Colon (tissue), 2 donors: Measurements from ENCODE around the gene ADCK2.
"Not testable (repeated sequence)": the region's sequence is repeated elsewhere in the genome, so short reads cannot be mapped to it uniquely, and the experiment has no call there.

Source experiments
- FAIRE-seq: peaks from 2 replicates; lab custom pipeline; 2012; peaks lifted over from hg19 to GRCh38; lab: Jason Lieb, UNC
- donor health status: control.
- donor health status: control.

Gene ADCK2

DNA sequence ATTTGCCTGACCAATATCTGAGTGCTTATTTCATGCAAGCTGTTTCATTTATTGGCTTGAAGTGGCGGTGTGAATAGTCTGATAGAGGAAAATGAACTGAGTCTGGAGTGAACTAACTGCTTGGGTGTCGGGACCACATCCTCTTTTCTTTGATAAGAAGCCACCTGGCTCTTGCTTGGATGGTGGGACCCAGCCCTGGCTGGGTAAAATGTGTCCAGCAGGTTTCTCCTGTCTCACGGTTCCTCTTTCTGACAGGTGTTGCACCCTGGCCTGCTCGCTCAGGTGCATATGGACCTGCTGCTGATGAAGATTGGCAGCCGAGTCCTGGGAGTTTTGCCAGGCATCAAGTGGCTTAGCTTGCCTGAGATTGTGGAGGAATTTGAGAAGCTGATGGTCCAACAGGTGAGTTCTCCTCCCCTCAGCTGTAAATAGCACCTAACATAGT is 1.6 kb downstream of the ADCK2 start:
- no peak for FAIRE-seq

DNA sequence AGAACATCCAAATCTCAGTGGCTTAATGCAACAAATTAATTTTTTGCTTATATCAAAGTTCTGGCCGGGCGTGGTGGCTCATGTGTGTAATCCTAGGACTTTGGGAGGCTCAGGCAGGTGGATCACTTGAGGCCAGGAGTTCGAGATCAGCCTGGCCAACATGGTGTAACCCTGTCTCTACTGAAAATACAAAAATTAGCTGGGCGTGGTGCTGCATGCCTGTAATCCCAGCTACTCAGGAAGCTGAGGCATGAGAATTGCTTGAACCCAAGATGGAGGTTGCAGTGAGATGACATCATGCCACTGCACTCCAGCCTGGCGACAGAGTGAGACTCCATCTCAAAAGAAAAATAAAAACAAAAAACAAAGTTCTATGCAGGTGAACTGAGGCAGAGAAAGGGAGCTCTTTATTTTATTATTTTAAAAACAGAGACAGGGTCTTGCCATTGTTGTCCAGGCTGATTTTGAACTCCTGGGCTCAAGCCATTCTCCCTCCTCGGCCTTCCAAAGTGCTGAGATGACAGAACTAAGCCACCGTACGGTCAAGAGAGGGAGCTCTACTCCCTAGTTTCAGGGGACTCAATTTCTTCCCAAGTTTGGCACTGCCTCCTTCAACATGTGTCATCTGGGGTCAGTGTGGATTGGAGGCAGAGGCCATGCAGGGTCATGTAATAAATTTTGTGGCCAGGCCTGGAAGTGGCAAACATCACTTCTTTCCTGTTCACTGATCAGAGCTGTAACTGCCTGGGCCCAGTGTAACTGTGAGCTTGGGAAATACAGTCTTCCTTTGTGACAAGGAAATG is 2.4 kb downstream of the ADCK2 start:
- FAIRE-seq = no peak

DNA sequence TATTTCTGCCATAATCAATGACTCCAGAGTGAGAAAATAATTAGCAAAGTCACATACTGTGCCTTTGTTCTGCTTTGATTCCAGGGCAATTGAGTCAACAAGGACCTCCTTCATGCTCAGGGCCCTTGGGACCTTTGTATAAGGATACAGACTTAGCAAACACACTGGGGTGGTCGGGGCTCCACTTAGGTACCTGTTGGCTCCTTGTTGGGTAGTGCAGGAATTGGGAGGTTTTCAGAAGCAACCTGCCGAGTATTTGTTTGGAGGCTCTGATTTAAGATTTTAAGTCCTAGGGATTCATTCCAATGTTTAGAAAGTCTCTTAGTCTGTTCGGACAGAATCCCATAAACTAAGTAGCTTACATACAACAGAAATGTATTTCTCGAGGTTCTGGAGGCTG is 3.0 kb downstream of the ADCK2 start:
- FAIRE-seq = no peak

DNA sequence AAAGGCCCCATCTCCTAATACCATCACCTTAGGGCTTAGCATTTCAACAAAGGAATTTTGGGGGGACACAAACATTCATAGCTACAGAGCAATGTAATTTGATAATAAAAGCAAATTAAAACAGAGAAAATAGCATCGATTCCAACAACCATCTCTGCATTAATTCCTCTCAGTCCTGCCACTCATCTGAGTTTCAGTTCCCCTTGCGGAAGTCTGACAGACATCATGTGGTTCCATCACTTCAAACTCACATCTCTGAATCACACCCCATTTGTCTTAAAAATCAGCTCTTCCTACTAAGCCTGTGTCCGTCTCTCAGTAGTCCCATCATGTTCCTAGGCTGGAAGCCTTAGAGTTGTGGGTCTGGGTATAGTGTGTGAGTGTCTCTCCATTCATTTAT is 3.6 kb downstream of the ADCK2 start:
- FAIRE-seq = no peak

DNA sequence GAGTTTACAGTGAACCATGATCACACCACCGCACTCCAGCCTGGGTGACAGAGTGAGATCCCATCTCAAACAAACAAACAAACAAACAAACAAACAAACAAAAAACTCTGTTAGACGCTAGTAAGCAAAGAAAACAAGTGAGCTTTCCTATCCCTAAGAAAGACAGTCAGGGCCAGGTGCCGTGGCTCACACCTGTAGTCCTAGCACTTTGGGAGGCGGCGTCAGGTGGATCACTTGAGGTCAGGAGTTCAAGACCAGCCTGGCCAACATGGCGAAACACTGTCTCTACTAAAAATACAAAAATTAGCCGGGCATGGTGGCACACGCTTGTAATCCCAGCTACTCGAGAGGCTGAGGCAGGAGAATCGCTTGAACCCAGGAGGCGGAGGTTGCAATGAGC is 4.2 kb downstream of the ADCK2 start:
- FAIRE-seq = not testable (repeated sequence)

DNA sequence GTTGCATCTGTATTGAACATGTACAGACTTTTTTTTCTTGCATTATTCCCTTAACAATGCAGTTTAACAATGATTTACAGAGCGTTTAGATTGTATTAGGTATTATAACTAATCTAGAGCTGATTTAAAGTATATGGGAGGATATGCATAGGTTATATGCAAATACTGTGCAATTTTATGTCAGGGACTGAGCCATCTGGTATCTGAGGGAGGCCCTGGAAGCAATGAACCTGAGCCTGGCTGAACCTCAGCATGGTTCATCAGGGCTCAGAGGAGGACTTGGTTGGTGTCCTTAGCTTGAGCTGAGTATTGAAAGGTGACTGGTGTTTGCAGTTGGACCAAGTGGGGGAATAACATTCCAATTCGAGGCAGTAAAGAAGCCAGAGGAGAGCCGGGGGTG is 4.8 kb downstream of the ADCK2 start:
- FAIRE-seq = no peak

DNA sequence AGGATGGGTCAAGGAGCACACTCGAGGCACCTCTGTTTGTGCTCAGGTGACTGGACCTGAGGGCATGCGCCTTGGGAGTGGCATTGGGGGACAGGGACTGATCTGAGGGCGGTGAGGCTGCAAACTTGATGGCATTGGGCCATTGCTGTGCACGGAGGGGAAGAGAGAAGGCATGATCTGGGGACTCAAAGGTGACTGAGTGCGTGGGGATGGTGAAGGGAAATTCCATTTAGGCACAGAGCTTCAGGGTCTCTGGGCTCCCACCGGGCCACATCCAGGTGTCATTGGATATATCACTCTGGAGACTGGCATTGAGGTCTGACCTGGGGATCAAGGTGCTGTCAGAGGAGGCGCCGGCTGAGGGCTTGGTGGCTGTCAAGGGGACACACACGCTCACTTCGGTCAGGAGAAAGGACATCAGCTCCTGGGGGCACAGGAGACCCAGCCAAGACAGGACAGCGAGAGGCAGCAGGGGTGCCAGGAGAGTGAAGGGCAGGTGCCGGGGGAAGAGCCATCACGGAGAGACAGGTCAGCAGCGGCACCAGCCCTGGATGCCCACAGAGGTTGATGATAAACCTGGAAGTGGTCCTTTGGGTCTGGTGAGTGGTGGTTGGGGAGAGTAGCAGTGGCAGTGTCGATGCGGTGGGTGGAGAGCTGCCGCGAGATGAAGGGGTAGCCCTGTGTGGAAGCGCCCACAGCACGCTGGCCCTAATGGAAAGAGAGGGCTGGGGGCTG is 5.5 kb downstream of the ADCK2 start:
- no peak for FAIRE-seq

DNA sequence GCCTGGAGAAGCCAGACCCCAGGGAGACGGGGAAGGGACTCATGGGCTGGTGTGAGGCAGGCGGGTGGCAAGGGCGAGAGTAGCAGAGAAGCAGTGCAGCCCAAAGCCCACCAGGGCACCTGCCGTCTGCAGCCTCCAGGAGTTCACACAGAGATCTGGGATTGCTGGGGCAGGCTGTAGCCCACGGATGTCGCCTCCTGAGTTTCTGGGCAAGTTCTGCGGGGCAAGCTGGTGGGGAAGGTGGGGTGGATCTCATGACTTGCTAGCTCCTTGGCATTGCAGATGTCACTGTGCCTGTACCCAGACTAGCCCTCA is 6.0 kb downstream of the ADCK2 start:
- FAIRE-seq = no peak

DNA sequence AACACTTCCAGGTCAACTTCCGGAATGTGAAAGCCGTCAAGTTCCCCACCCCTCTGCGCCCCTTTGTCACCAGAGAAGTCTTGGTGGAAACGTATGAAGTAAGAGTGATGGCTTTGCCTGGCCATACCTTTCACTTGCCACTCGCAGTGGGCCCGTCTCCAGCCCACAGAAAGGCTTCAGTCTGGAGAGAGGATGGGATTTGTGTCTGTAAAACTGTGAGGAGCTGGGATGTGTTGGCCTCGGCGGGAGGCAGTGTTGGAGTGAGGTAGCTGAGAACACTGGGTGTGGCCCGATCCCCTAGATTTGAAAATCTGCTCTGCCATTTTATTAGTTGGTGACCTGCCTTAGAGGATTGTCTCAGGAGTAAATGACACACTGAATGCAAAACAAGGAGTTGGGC is 6.4 kb downstream of the ADCK2 start:
- no peak for FAIRE-seq

DNA sequence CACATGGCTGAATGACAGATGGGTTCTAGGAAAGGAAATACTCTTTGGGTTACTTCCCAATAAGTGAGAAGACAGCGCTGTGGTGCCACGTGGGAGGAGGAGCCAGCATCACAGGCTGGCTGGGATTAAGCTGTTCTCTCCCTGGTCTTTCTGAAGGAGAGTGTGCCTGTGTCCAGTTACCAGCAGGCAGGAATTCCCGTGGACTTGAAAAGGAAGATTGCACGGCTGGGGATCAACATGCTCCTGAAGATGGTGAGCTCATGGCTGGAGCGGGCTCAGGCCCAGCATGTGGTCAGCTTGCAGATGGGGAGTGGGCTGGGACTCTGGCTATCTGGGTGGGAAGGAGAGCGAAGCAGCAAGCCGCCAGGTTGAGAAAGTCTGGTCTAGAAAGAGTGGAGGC is 8.1 kb downstream of the ADCK2 start:
- no peak for FAIRE-seq

DNA sequence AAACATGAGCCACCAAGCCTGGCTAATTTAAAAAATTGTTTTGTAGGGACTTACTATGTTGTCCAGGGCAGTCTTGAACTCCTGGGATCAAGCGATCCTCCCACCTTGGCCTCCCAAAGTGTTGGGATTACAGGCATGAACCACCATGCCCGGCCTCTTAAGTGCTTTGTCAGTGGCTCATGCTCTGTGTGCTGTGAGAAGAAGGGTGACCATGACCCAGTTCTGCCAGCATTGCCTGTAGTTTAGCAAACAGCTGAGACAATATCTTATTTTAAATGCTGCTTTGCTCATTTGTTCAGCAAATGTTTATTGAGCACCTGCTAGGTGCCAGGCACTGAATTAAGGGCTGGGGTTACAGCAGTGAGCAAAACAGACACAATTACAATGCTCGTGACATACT is 9.0 kb downstream of the ADCK2 start:
- FAIRE-seq = no peak

DNA sequence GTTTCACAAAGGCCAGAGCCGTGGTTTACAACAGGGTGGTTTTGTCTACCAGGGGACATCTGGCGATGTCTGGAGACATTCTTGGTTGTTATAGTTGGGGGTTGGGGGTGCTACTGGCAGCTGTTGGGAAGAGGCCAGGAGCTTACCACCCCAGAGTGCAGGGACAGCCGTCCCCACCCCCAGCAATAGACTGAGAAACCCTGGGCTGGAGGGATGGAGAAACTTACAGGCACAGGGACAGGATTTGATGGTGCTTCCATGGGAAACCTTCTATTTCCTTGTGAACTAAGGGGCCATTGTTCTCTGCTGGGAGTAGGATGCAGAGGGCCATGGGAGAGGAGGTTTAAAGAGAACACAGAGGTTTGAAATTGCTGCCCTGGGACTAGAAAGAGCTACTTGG is 10.9 kb downstream of the ADCK2 start:
- FAIRE-seq = no peak

DNA sequence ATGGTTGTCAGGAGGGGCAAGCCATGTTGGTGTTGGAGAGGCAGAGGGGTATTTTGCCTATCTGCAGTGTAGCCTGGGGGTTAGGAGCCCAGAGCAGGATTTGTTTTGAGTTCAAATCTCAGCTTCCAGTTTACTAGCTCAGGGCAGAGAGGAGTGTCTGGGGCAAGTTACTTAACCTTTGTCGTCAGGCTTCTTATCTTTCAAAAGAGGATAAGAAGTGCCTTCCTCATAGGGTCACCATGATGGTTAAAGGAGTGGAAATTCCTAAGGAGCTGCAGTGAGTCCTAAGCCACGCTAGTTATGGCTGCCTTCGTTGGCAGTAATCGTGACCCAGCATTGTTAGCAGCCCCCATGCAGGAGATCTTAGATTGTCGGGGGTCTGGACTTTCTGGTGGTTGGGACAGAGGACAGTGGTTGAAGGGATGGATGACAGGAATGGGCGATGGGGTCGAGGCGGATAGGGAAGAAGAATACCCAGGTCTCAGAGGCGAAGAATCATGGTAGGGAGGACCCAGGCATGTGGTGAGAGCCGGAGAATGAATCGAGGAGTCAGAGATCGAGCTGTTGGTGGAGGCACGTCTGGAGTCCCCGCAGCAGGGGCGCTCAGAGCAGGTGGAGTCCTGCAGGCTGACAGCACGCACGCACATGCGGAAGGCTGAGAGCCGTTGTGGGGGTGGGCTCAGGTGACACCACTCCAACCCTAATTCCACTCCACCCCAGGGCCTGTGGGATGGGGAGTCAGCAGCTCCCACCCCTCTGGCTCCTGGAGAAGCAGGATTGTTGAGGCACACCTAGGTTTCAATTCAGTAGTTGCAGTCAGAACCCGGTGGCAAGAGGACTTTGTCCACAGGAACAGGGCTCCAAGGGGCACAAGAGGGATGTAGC is 11.6 kb downstream of the ADCK2 start:
- no peak for FAIRE-seq

DNA sequence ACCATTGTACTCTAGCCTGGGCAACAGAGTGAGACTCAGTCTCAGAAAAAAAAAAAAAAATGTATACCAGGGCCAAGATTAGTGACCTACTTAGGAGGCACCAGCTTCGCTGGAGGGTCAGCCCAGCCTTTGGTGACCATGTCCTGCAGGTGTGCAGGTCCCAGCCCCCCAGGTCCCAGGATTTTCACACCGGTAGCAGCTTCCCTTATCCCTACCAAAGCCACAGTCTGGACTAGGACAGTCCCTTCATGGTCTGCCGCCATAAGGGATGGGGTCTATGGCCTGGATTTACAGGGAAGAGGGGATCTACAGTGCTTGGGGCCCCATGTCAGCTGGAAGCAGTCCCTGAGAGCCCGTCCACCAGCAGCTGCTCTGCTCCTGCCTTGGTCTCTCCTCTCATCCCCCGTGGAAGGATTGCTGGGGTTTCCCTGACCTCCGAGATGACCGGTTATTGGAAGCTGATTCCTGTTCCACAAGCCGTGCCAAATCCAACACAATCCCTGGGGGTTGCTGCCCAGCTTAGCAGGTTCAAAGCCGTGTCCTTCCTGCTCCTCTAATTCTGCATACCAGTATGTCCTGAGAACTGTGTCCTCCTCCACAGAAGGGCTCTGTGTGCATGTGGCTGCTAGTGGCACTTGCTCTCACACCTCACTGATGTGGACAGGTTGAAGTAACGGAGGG is 12.8 kb downstream of the ADCK2 start:
- no peak for FAIRE-seq

DNA sequence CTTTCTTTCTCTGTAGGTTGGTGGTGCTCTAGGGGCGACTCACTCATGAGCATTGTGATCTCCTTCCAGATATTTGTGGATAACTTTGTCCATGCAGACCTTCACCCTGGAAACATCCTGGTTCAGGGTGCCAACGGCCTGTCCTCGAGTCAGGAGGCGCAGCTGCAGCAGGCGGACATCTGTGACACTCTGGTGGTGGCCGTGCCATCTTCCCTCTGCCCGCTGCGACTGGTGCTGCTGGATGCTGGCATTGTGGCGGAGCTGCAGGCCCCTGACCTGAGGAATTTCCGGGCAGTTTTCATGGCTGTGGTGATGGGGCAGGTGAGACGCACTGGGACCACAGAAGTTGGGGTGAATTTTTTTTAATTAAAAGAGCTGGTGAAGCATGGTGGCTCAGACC is 14.2 kb downstream of the ADCK2 start:
- FAIRE-seq = no peak

DNA sequence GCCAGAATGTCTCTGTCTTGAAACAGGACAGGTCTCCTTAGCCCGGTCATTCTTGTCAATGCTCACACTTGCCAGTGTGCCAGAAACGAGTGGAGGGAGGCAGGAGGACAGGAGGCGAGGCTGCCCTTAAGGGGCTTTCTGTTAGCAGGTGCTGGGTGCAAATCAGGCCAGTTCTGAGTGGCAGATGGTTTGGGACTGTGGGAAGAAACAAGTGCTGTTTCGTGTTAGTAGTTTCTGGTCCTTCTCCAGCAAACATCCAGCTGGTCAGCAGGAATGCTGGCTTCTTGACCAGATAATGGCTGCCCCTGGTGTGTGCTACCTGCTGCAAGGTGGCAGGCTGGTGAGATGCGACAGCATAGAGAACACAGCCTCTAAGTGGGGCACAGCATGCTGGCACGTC is 15.6 kb downstream of the ADCK2 start:
- FAIRE-seq = no peak

DNA sequence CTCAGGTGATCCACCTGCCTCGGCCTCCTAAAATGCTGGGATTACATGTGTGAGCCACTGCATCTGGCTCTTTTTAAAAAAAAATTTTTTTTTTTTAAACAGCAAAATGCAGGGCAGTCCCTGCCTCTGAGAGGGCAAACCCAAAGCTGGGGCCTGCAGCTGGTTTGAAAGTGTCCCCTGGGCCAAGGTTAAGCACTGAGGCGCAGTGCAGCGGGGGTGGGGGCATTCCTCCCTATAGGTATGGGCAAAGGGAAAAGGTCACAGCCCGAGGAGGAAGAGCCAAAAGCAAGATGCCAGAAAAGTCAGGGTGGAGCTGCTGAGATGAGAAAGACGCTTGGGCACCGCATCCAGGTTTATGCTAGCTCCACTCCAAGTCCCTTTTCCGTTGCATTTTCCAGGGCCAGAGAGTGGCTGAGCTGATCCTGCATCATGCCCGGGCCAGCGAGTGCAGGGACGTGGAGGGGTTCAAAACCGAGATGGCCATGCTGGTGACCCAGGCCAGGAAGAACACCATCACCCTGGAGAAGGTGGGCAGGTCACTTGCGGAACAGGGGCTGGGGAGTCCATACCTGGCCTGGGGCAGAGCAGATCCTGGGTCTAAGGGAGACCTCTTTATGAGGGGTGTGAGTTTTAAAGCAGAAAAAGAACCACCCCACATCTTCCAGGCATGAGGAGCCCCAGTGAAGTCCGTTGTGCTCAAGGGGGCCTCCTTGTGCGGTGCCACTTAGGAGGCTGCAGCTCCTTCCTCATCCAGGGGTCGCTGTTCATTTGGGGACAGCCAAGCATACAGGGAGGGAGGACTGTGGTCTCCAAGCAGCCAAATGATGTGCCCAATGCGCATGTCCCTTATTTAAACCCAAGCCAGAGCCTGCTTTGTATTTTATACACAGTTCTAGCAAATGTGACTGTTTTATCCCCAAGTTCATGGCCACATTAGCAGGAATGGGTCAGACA is 16.7 kb downstream of the ADCK2 start:
- no peak for FAIRE-seq

DNA sequence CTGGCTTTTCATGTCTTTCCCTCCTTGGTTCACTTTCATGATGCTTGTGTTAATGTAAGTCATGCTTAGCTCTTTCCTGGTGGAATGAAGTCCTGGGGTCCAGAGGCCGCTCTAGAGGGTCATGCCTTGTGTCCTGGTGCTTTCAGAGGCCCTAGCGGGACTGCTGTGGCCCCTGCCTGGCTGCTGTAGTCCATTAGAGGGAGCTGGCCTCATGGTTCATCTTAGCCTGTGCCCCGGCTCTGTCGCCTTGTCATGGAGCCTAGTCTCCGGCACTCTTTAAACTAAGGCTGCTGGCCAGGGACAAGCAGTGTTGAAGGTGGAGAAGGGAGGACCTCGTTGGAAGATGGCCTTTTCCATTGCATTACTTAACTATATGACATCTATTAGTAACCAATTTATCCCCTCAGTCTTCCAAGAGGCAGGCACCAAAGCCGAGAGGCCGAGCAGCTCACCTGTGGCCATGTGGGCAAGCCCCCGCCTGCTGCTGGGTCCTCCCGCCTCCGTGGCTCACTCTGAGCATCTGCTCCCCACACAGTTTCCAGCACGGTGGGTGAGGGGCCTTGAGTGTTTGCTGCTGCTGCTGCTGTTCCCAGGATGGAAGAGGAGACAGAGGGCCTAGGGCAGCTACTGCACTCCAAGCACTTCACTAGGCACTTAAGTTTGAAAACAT is 18.8 kb downstream of the ADCK2 start:
- no peak for FAIRE-seq

DNA sequence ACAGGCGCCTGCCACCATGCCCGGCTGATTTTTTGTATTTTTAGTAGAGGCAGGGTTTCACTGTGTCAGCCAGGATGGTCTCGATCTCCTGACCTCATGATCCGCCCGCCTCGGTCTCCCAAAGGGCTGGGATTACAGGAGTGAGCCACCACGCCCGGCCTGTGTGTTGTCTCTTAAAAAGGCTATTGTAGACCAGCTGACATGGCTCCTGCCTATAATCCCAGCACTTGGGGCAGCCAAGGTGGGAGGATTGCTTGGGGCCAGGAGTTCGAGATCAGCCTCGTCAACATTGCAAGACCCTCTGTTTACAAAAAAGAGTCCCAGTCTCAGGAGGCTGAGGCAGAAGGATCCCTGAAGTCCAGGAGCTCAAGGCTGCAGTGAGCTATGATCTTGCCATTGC is 21.1 kb downstream of the ADCK2 start:
- not testable (repeated sequence) for FAIRE-seq

DNA sequence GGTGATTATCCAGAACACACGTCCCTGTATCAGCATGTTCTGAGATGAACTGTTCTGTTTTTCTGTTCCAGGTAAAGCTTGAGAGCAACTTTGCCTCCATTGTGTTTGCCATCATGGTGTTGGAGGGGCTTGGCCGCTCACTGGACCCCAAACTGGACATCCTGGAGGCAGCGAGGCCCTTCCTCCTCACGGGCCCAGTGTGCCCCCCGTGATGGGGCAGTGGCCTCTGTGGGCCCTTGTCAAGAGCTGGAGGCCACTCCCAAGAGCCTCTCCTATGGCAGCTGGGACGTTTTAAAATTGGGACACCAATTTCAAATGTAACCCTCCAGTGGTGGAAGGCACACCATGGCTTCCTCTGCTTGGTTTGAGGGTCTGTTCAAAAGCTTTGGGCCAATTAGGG is 21.8 kb downstream of the ADCK2 start:
- no peak for FAIRE-seq

DNA sequence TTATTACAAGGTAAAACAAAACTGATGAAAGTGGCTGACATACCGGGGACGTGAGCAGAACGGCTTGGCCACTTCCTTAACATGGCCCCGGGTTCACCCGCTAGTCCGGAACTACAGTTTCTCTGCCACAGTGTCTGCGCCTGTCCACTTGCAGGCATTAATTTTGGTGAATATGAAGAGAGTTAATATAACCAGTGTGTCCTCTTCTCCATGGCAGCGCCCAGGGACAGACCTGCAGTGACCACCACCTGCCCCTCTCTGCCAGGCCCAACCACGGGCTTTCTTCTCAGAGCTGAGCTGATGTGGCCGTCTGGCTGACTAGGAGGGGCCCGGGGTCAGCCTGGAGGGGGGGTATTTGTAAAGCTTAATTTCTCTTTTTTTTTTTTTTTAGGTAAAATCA is 22.6 kb downstream of the ADCK2 start:
- FAIRE-seq = no peak
